HEK293 (cell line): ENCODE results near the gene FHIT.

Source experiments
- CTCF ChIP-seq: fragments of 450-650 bp; formaldehyde crosslinking; IDR thresholded peaks from 2 replicates; pipeline ENCODE4 v1.5.1; 2016; ENCODE audit warnings: missing biosample characterization, missing genetic modification characterization
- ZNF350 ChIP-seq: fragments of 450-650 bp; formaldehyde crosslinking; IDR thresholded peaks from 2 replicates; pipeline ENCODE4 v1.5.0; 2017; ENCODE audit warnings: missing biosample characterization, mild to moderate bottlenecking, missing genetic modification characterization
- ZNF362 ChIP-seq: fragments of 450-650 bp; formaldehyde crosslinking; IDR thresholded peaks from 2 replicates; pipeline ENCODE4 v1.5.1; 2016; ENCODE audit warnings: missing biosample characterization, missing genetic modification characterization

DNA sequence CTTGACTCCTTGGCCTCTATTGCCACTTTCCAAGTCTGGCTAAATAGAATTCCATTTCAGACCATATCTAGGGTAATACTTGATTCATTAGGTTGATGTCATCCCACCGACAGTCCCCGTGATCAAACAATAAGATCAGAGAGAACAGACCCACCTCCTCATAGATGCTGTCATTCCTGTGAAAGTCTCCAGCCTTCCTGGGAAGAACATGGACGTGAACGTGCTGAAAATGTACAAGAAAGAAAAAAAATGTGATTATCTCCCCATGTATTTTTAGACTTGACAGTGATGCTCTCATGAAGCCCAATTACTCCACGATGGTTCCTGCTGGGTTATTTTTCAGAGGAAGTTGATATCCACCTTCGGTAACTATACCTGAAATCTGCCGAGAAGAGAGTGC lies 1329.1 kb downstream of the FHIT start:
- no peak for TF ChIP-seq CTCF
- no peak for TF ChIP-seq ZNF350
- no peak for TF ChIP-seq ZNF362 (tag by site-specific recombination)
